Neuronal stem cell (in vitro differentiated cells): ENCODE data around the gene ABL1.

Experiments
- DNase-seq: peaks from one replicate; pipeline ENCODE4 v3.0.0-alpha.2; 2013; ENCODE audit warnings: low spot score
- H2AFZ ChIP-seq: one replicate; pipeline ENCODE4 v1.6.1; 2013; ENCODE audit warnings: mild to moderate bottlenecking, low read length, inconsistent platforms
- H2AK5ac ChIP-seq: 2 replicates; pipeline ENCODE4 v1.6.1; 2013; ENCODE audit warnings: low read depth, mild to moderate bottlenecking, inconsistent platforms, low read length, moderate library complexity, mixed read lengths
- H2BK120ac ChIP-seq: 2 replicates; pipeline ENCODE4 v1.6.1; 2013; ENCODE audit warnings: low read depth, mild to moderate bottlenecking, inconsistent platforms, low read length, moderate library complexity, mixed read lengths
- H2BK12ac ChIP-seq: one replicate; pipeline ENCODE4 v1.6.1; 2013; ENCODE audit warnings: low read length, inconsistent platforms
- H2BK15ac ChIP-seq: 2 replicates; pipeline ENCODE4 v1.6.1; 2013; ENCODE audit warnings: mild to moderate bottlenecking, low read length, inconsistent platforms, mixed read lengths
- H2BK5ac ChIP-seq: one replicate; pipeline ENCODE4 v1.6.1; 2013; ENCODE audit warnings: inconsistent platforms, mild to moderate bottlenecking, low read length, moderate library complexity
- H3K14ac ChIP-seq: one replicate; pipeline ENCODE4 v1.6.1; 2013; ENCODE audit warnings: low read length, inconsistent platforms
- H3K18ac ChIP-seq: 2 replicates; pipeline ENCODE4 v1.6.1; 2013; ENCODE audit warnings: low read length, inconsistent platforms
- H3K23ac ChIP-seq: 2 replicates; pipeline ENCODE4 v1.6.1; 2013; ENCODE audit warnings: low read depth, mild to moderate bottlenecking, mixed read lengths, low read length, inconsistent platforms; ENCODE audit not compliant: poor library complexity
- H3K27ac ChIP-seq: replicated peaks from 3 replicates; pipeline ENCODE4 v1.5.1; 2013; ENCODE audit warnings: low read length, inconsistent platforms
- H3K27me3 ChIP-seq, 3 experiments: 2 replicates each; pipeline ENCODE4 v1.6.1; 2013; ENCODE audit warnings: low read length in 3 of 3, mild to moderate bottlenecking in 2 of 3, inconsistent platforms in 1 of 3, low read depth in 1 of 3, mixed read lengths in 1 of 3, moderate library complexity in 1 of 3; ENCODE audit not compliant: control insufficient read depth in 3 of 3, insufficient read depth in 3 of 3
- H3K36me3 ChIP-seq, 2 donors: replicated peaks in 1 of 2; 2 replicates each; pipeline ENCODE4 v1.6.1; 2013; ENCODE audit warnings: low read length in 2 of 2; ENCODE audit not compliant: control insufficient read depth in 2 of 2, insufficient read depth in 2 of 2
- H3K4ac ChIP-seq: 2 replicates; pipeline ENCODE4 v1.6.1; 2013; ENCODE audit warnings: inconsistent platforms, mild to moderate bottlenecking, low read length, moderate library complexity
- H3K4me1 ChIP-seq, 2 donors: 1 replicate in 1 of 2; 2 replicates in 1 of 2; pipeline ENCODE4 v1.6.1; 2013; ENCODE audit warnings: low read length in 2 of 2, low read depth in 1 of 2; ENCODE audit not compliant: control insufficient read depth in 2 of 2, insufficient read depth in 1 of 2
- H3K4me2 ChIP-seq: one replicate; pipeline ENCODE4 v1.6.1; 2013; ENCODE audit warnings: mild to moderate bottlenecking, low read length, inconsistent platforms; ENCODE audit not compliant: insufficient read depth, poor library complexity, severe bottlenecking
- H3K4me3 ChIP-seq, 2 donors: 2 replicates each; pipeline ENCODE4 v1.5.1; 2013; ENCODE audit warnings: low read length in 2 of 2, mild to moderate bottlenecking in 2 of 2, inconsistent platforms in 1 of 2, moderate library complexity in 1 of 2
- H3K79me1 ChIP-seq: one replicate; pipeline ENCODE4 v1.6.1; 2013; ENCODE audit warnings: low read depth, mild to moderate bottlenecking, inconsistent platforms, low read length, moderate library complexity
- H3K9ac ChIP-seq: one replicate; pipeline ENCODE4 v1.6.1; 2013; ENCODE audit warnings: mild to moderate bottlenecking, low read depth, low read length, inconsistent platforms; ENCODE audit not compliant: poor library complexity
- H3K9me3 ChIP-seq, 2 donors: replicated peaks in 1 of 2; 2 replicates each; pipeline versions ENCODE3 to v1.6.1; 2013; ENCODE audit warnings: low read length in 2 of 2, mild to moderate bottlenecking in 2 of 2, inconsistent platforms in 1 of 2, low read depth in 1 of 2, mixed read lengths in 1 of 2, moderate library complexity in 1 of 2; ENCODE audit not compliant: control insufficient read depth in 2 of 2, insufficient read depth in 1 of 2
- H4K8ac ChIP-seq: one replicate; pipeline ENCODE4 v1.6.1; 2013; ENCODE audit warnings: low read depth, mild to moderate bottlenecking, inconsistent platforms, low read length, moderate library complexity
- H4K91ac ChIP-seq: one replicate; pipeline ENCODE4 v1.6.1; 2013; ENCODE audit warnings: low read length, low read depth, mild to moderate bottlenecking, inconsistent platforms; ENCODE audit not compliant: poor library complexity
- WGBS, 2 donors: extraction: QIAGEN DNeasy Blood & Tissue Kit; methylation state at CpG; one replicate each; pipeline ENCODE4 v1.1.7; 2013; ENCODE audit warnings: missing lambda C conversion rate in 2 of 2, mixed read lengths in 1 of 2; ENCODE audit not compliant: insufficient read length in 2 of 2, insufficient replicate concordance in 1 of 2; ENCODE audit errors: extremely low coverage in 2 of 2; 5-methylcytosine and 5-hydroxymethylcytosine counted together

Gene ABL1

DNA sequence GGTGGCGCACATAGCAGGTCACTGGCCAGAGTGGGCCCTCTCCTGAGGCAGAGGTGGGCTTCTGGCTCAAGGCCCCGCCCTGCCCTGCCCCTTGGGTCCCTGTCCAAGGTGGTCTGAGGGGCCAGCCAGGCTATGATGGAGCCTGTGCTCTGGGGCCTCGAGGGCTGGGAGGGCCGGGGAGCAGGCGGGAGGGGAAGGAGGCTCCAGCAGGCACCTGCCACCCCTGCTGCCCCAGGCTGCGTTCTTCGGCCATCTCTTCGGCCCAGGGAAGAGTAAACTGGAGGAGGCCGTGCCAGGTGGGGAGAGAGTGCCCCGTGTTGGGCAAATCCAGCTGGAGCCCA is 89.4 kb downstream of the ABL1 start:
- H4K91ac ChIP-seq: no peak overlapping the region
- H2BK120ac ChIP-seq: no peak overlapping the region
- H3K9ac ChIP-seq: no peak overlapping the region
- no peak overlapping the region for H4K8ac ChIP-seq
- peaks cover 21 to 25% of the 10 kb centered on the region in 2 donors for H3K4me1 ChIP-seq
- no peak overlapping the region for H2BK12ac ChIP-seq
- H3K23ac ChIP-seq: peak overlapping the region; percentile 99
- H3K79me1 ChIP-seq: no peaks in the 10 kb centered on the region
- H3K27ac ChIP-seq: no peak overlapping the region
- no peak overlapping the region for H2BK5ac ChIP-seq
- H3K14ac ChIP-seq: no peak overlapping the region
- DNase-seq: no peak
- H3K9me3 ChIP-seq: no peaks in the 10 kb centered on the region
- no peak overlapping the region for H3K4me2 ChIP-seq
- H3K4me3 ChIP-seq: no peak overlapping the region
- peaks cover 0 to 82% (median 2%) of the 10 kb centered on the region in 3 experiments for H3K27me3 ChIP-seq
- H2BK15ac ChIP-seq: no peak overlapping the region
- no peak overlapping the region for H2AFZ ChIP-seq
- WGBS, 2 donors: no CpG with 5 or more reads among the region's 10 CpGs
- no peak overlapping the region for H3K18ac ChIP-seq
- no peaks in the 10 kb centered on the region for H3K36me3 ChIP-seq
- H3K4ac ChIP-seq: no peak overlapping the region
- H2AK5ac ChIP-seq: no peak overlapping the region

DNA sequence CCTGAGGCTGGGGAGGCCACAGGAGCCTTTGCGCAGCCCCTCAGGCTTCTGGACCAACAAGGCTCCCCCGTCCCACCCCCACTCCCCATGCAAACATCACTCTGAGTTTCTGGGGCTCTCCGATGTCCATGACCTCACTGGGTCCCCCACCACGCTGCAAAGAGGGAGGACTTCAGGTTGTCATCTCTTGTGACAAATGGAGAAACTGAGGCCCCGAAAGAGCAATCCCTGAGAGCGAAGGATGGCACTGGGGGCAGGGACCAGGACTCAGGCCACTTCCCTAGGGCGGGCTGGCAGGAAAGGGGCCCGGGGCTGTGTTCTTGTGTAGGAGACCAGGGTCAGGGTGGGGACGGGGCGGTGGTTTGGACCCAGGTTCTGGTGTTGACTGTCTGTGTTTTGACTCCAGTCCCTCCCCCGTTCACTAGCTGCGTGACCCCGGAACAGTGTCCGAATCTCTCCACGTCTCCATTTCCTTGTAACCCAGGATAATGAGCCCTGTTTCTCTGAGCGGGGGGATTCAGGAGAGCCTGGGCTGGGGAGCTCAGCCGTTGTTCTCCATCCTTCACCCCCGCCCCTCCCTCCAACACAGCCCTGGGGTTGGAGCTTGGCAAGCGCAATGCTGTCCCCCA is 90.1 kb downstream of the ABL1 start:
- H3K36me3 ChIP-seq: no peaks in the 10 kb centered on the region
- H2AK5ac ChIP-seq: peak overlapping the region; percentile 79
- H3K27me3 ChIP-seq: peaks cover 0 to 82% (median 2%) of the 10 kb centered on the region in 3 experiments
- H3K27ac ChIP-seq: no peak overlapping the region
- no peak overlapping the region for H2BK15ac ChIP-seq
- H3K4me2 ChIP-seq: no peak overlapping the region
- no peak for DNase-seq
- H2BK12ac ChIP-seq: no peak overlapping the region
- H4K8ac ChIP-seq: no peak overlapping the region
- H3K4me1 ChIP-seq: peaks cover 20 to 21% of the 10 kb centered on the region in 2 donors
- peak overlapping the region; percentile 66 for H3K18ac ChIP-seq
- no peak overlapping the region for H3K4ac ChIP-seq
- no peak overlapping the region for H2AFZ ChIP-seq
- peak overlapping the region; percentile 99 for H3K23ac ChIP-seq
- H3K14ac ChIP-seq: no peak overlapping the region
- WGBS, 2 donors: no CpG with 5 or more reads among the region's 19 CpGs
- H3K9me3 ChIP-seq: no peaks in the 10 kb centered on the region
- no peak overlapping the region for H3K4me3 ChIP-seq
- no peak overlapping the region for H3K9ac ChIP-seq
- no peak overlapping the region for H4K91ac ChIP-seq
- no peak overlapping the region for H2BK5ac ChIP-seq
- H2BK120ac ChIP-seq: no peak overlapping the region
- H3K79me1 ChIP-seq: no peaks in the 10 kb centered on the region

GRCh38 chr9:130927338-130927737 is 92.3 kb downstream of the ABL1 start:
- Histone ChIP-seq H3K27me3 (peaks cover 0 to 79% (median 0%) of the 10 kb centered on the region in 3 experiments), H2BK12ac (no peak overlapping the region), H3K9ac (no peak overlapping the region), H3K4ac (peak overlapping the region; percentile 6), H3K23ac (peak overlapping the region; percentile 95), H2BK120ac (no peak overlapping the region), H2BK15ac (no peak overlapping the region), H3K14ac (no peak overlapping the region), H2AK5ac (peak overlapping the region; percentile 42), H4K91ac (no peak overlapping the region), H2BK5ac (no peak overlapping the region), H3K9me3 (no peaks in the 10 kb centered on the region), H3K4me3 (no peak overlapping the region), H3K4me1 (peaks cover 4 to 6% of the 10 kb centered on the region in 2 donors), H3K4me2 (no peak overlapping the region), H2AFZ (no peak overlapping the region), H3K79me1 (no peaks in the 10 kb centered on the region), H3K18ac (no peak overlapping the region), H3K36me3 (no peaks in the 10 kb centered on the region), H4K8ac (no peak overlapping the region), H3K27ac (no peak overlapping the region)
- WGBS, 2 donors: no CpG with 5 or more reads among the region's 10 CpGs
- no peak for DNase-seq

DNA sequence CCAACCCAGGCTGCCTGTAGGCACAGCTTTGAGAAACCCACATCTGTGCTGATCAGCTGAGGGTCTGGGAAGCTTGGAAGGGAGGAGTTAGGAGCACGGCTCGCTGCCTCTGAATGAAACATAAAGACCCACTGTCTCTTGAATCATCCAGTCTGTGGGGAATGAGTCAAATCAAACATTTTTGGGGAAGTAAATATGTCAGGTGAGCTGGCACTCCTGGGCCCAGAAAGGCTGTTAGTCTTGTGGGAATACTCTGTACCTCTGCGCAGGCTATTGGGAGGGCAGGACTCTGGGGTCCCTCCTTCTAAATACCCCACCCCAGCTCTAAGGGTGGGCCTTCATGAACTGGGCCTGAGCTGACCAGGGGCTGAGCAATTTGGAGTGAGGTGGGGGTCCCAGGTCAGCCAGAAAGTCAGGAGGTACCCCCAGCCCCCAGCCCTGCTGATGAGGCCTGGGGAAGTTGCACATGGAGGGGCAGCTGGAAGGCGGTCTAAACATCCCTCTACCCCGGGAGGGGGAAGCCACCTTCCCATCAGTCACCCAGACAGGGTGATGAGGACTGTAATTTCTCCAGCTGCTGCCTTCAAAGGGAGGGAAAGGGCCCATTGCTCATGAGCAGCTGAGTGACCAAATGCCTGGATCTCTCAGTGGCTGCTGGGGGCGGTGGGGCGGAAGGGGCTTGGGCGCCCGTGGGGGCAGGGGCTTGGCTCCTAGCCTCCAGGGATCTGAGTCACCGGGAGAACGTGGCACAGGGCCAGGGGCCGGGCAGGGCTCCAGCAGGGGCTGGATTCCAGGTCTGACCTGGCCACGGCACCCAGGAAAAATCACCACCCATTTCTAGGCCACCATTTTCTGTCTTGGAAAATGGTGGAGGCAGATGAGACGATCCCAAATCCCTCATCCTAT is 93.2 kb downstream of the ABL1 start:
- no peaks in the 10 kb centered on the region for H3K79me1 ChIP-seq
- H2AFZ ChIP-seq: no peak overlapping the region
- H3K9me3 ChIP-seq: no peaks in the 10 kb centered on the region
- no peak overlapping the region for H3K4me3 ChIP-seq
- no peak overlapping the region for H2AK5ac ChIP-seq
- no peak overlapping the region for H4K8ac ChIP-seq
- H3K4me2 ChIP-seq: no peak overlapping the region
- H3K4ac ChIP-seq: no peak overlapping the region
- no peak overlapping the region for H4K91ac ChIP-seq
- H2BK15ac ChIP-seq: peak overlapping the region; percentile 14
- H3K4me1 ChIP-seq: peaks cover 6 to 7% of the 10 kb centered on the region in 2 donors
- H3K36me3 ChIP-seq: no peaks in the 10 kb centered on the region
- peak overlapping the region; percentile 98 for H3K23ac ChIP-seq
- H3K14ac ChIP-seq: no peak overlapping the region
- H2BK12ac ChIP-seq: no peak overlapping the region
- H2BK120ac ChIP-seq: no peak overlapping the region
- H3K9ac ChIP-seq: no peak overlapping the region
- peaks cover 0 to 79% (median 0%) of the 10 kb centered on the region in 3 experiments for H3K27me3 ChIP-seq
- peak overlapping the region; percentile 19 for H3K18ac ChIP-seq
- DNase-seq: no peak
- H2BK5ac ChIP-seq: peak overlapping the region; percentile 2
- no CpG with 5 or more reads among the region's 14 CpGs for WGBS, 2 donors
- no peak overlapping the region for H3K27ac ChIP-seq
